ENCODE measurements around the gene ABCC1. TPM values are rescaled to one million over a fixed set of nuclear protein-coding genes. Genes with fewer than 3 reads are reported as not detected.

The ABCC1 gene
- total and polyA plus RNA-seq, 2 of the 4 experiments (the other 2 are of a cell fraction), result 39.4 to 66.0 TPM

GRCh38 chr16:15970743-15971439, 21.5 kb downstream of the ABCC1 start:
- H3K56ac ChIP-seq (ENCODE audit: extremely low read depth, insufficient read depth, low read length), result no peak overlapping the region
- dilution Hi-C loops (cut with HindIII; ENCODE audit: low sequenced_read_pairs, unreplicated experiment) (no loop called here), intact Hi-C loops (cut with micrococcal nuclease) (no loop called here), in situ Hi-C loops (cut with MboI; ENCODE audit: low sequenced_read_pairs) (no loop called here)
- peak overlapping the region; percentile 33 for H3K4ac ChIP-seq (ENCODE audit: low read depth, low read length)
- ChIA-PET POLR2A (ENCODE audit: unreplicated experiment) (no interaction called here), CTCF (no interaction called here)
- H4K8ac ChIP-seq (ENCODE audit: low read depth in 2 of 2, low read length in 2 of 2), result peak overlapping the region in 1 of 2 experiments; percentile 3; a peak in 1 of 4 replicates
- no peak overlapping the region for H3K4me3 ChIP-seq (ENCODE audit: insufficient read depth, low read depth, low read length)
- peak overlapping the region; percentile 6; the same call in 1 of the 2 replicates for H2BK20ac ChIP-seq (ENCODE audit: low read depth, low read length)
- H3K23ac ChIP-seq (ENCODE audit: low read depth, low read length), result 0 out of 2 replicates have a peak overlapping the region, but pooled peaks have one; percentile 43
- peaks cover 45% of the 10 kb centered on the region for H3K9me1 ChIP-seq (ENCODE audit: insufficient read depth, low read length)
- ATAC-seq (ENCODE audit: low read depth) (no peak), DNase-seq (no peak)
- BruUV-seq (replicated peaks), result no TSS peak
- H3K79me1 ChIP-seq (ENCODE audit: low read depth in 1 of 2, low read length in 2 of 2), result peaks cover 20 to 86% of the 10 kb centered on the region in 2 experiments
- no peak overlapping the region for H4K5ac ChIP-seq (ENCODE audit: low read depth, low read length)
- 86% methylated on average over 1 of the region's 7 CpGs; no CpG with 5 or more reads in 1 of the 2 experiments for WGBS, 2 experiments (ENCODE audit: extremely low coverage in 2 of 2, insufficient read length in 1 of 2)
- 0 out of 2 replicates have a peak overlapping the region, but pooled peaks have one; percentile 14 for H3K18ac ChIP-seq (ENCODE audit: low read depth, low read length)
- H3K9me3 ChIP-seq (ENCODE audit: control insufficient read depth, insufficient read depth, low read length), result peaks cover 3% of the 10 kb centered on the region
- no peak overlapping the region for H3K4me2 ChIP-seq (ENCODE audit: low read depth, low read length)
- peaks cover 81% of the 10 kb centered on the region for H4K20me1 ChIP-seq (ENCODE audit: insufficient read depth, low read length)
- peak overlapping the region; percentile 62; the same call in 1 of the 2 replicates for H3K14ac ChIP-seq (replicated peaks; ENCODE audit: low read depth, low read length)
- H2AK9ac ChIP-seq (replicated peaks; ENCODE audit: low read depth, low read length, poor library complexity), result no peak overlapping the region
- peak overlapping the region; percentile 2 for H2BK5ac ChIP-seq (ENCODE audit: low read depth, low read length, poor library complexity, severe bottlenecking)
- no peak overlapping the region for H3K9ac ChIP-seq (ENCODE audit: low read depth, low read length)
- peak overlapping the region; percentile 1; the same call in 1 of the 2 replicates for H2BK120ac ChIP-seq (ENCODE audit: low read depth, low read length)
- peak overlapping the region; percentile 30; the same call in 1 of the 3 replicates for H2BK15ac ChIP-seq (ENCODE audit: low read depth, low read length)
- H3K27ac ChIP-seq (ENCODE audit: insufficient read depth, low read length), result peak overlapping the region; percentile 50; the same call in 1 of the 2 replicates
- H3K36me3 ChIP-seq (ENCODE audit: control insufficient read depth, insufficient read depth, low read length), result peaks cover 31% of the 10 kb centered on the region
- no peak overlapping the region for H4K91ac ChIP-seq (ENCODE audit: insufficient read depth, low read depth, low read length)
- H2AK5ac ChIP-seq (ENCODE audit: low read depth, low read length), result peak overlapping the region; percentile 0; the same call in 1 of the 2 replicates
- H3K4me1 ChIP-seq (ENCODE audit: control insufficient read depth, insufficient read depth, low read length), result peaks cover 43% of the 10 kb centered on the region
- H2AFZ ChIP-seq (replicated peaks; ENCODE audit: low read length, poor library complexity), result no peak overlapping the region
- no peaks in the 10 kb centered on the region for H3K27me3 ChIP-seq (ENCODE audit: control insufficient read depth, insufficient read depth, low read length)
- TF ChIP-seq NFE2L2 (IDR thresholded peaks at IDR 0.05; ENCODE audit: low read depth, low read length) (no peak), POLR2A (IDR thresholded peaks at IDR 0.05; ENCODE audit: low read depth, low read length) (no peak), BHLHE40 (IDR thresholded peaks at IDR 0.05; ENCODE audit: low read depth, low read length) (no peak), CEBPB (IDR thresholded peaks at IDR 0.05; ENCODE audit: low read depth, low read length) (no peak), ELK1 (IDR thresholded peaks at IDR 0.05; ENCODE audit: borderline replicate concordance, low read depth, low read length) (no peak), USF2 (IDR thresholded peaks at IDR 0.05; ENCODE audit: low read depth, low read length) (no peak), SMC3 (IDR thresholded peaks at IDR 0.05; ENCODE audit: low read depth, low read length) (no peak), MAZ (IDR thresholded peaks at IDR 0.05; ENCODE audit: borderline replicate concordance, low read depth, low read length) (no peak), FOS (IDR thresholded peaks at IDR 0.05; ENCODE audit: low read depth, low read length) (no peak), CTCF (conservative IDR thresholded peaks at IDR 0.05; ENCODE audit: low read depth, low read length) (no peak), RCOR1 (IDR thresholded peaks at IDR 0.05; ENCODE audit: insufficient replicate concordance, low read length) (no peak), MXI1 (IDR thresholded peaks at IDR 0.05; ENCODE audit: borderline replicate concordance, low read depth, low read length) (no peak), CHD1 (IDR thresholded peaks at IDR 0.05; ENCODE audit: low read depth, low read length) (no peak), MAFK (IDR thresholded peaks at IDR 0.05; ENCODE audit: low read depth, low read length) (no peak), RFX5 (IDR thresholded peaks at IDR 0.05; ENCODE audit: low read depth, low read length) (no peak)

Measured in IMR-90 (cell line).